ENCODE results near the gene CDC6. TPM values are rescaled to one million over a fixed set of nuclear protein-coding genes. Genes with fewer than 3 reads are reported as not detected.

Gene CDC6
- total and polyA plus RNA-seq, 2 of the 8 experiments (the other 6 are each of a cell fraction or from before 2014, with no cell fraction given): 50.5 to 140 TPM

GRCh38 chr17:40316571-40317344 lies 29.1 kb downstream of the CDC6 start:
- peak overlapping the region; percentile 10 to 81 (median 71) for H3K4me3 ChIP-seq (ENCODE audit: extremely low read depth in 1 of 4, insufficient read depth in 2 of 4, low read depth in 3 of 4, low read length in 4 of 4)
- peak overlapping the region; percentile 40; the same call in 1 of the 2 replicates for H2BK15ac ChIP-seq (ENCODE audit: low read length)
- peaks cover 18% of the 10 kb centered on the region for H3K23me2 ChIP-seq (ENCODE audit: low read depth, low read length)
- H4K5ac ChIP-seq (ENCODE audit: insufficient read length, low read depth, low read length): no peak overlapping the region
- H3K4ac ChIP-seq (replicated peaks; ENCODE audit: insufficient read length, low read depth, low read length): peak overlapping the region; percentile 16
- H3K4me2 ChIP-seq (ENCODE audit: insufficient read depth in 1 of 2, low read depth in 2 of 2, low read length in 2 of 2): peak overlapping the region; percentile 75 to 97
- H3K14ac ChIP-seq (ENCODE audit: insufficient read length): no peak overlapping the region
- H2AFZ ChIP-seq (ENCODE audit: low read length): 0 out of 2 replicates have a peak overlapping the region, but pooled peaks have one; percentile 13
- no peak overlapping the region for H3K27ac ChIP-seq (ENCODE audit: low read depth, low read length)
- no peak overlapping the region for H4K8ac ChIP-seq (ENCODE audit: extremely low read depth, insufficient read depth, low read length)
- WGBS, 2 experiments (ENCODE audit: extremely low coverage in 1 of 2, insufficient coverage in 1 of 2, insufficient read length in 1 of 2, insufficient replicate concordance in 2 of 2, low coverage in 1 of 2, low lambda C conversion rate in 2 of 2, missing lambda C conversion rate in 1 of 2): 4% methylated on average over 24 of the region's 38 CpGs; no CpG with 5 or more reads in 1 of the 2 experiments
- no peak overlapping the region for H3K23ac ChIP-seq (ENCODE audit: insufficient read length)
- FAIRE-seq (no peak), DNase-seq (ENCODE audit: low read depth in 1 of 2, low spot score in 2 of 2) (peak in 1 of 2 experiments; percentile 74)
- H4K20me1 ChIP-seq (replicated peaks in 1 of 2; ENCODE audit: control insufficient read depth in 1 of 2, insufficient read depth in 2 of 2, low read length in 2 of 2): peaks cover 12 to 18% of the 10 kb centered on the region in 2 experiments
- ChIA-PET POLR2A (ENCODE audit: partially characterized antibody) (interaction anchor here (0.6 to 30.6 kb wide), 6 partner anchors 9 to 299 kb away, joined by 3 to 570 read pairs (median 4); partner anchors contain the start of genes CDC6, GJD3 and RARA), CTCF (ENCODE audit: partially characterized antibody) (interaction anchor here (0.5 to 39.2 kb wide), 21 partner anchors 9 to 302 kb away, joined by 3 to 1198 read pairs (median 4); partner anchors contain the start of genes GJD3 and RARA)
- H2BK120ac ChIP-seq (replicated peaks; ENCODE audit: low read depth, low read length): no peak overlapping the region
- no peaks in the 10 kb centered on the region for H3K36me3 ChIP-seq (ENCODE audit: control insufficient read depth in 2 of 4, insufficient read depth in 4 of 4, low read length in 3 of 4)
- peak overlapping the region; percentile 32; the same call in 1 of the 2 replicates for H2BK12ac ChIP-seq (ENCODE audit: low read depth, low read length)
- H3K9me3 ChIP-seq (ENCODE audit: insufficient read depth in 2 of 2, low read depth in 1 of 2, low read length in 1 of 2): no peaks in the 10 kb centered on the region
- H4K91ac ChIP-seq (replicated peaks; ENCODE audit: insufficient read length, low read length): no peak overlapping the region
- 0 out of 2 replicates have a peak overlapping the region, but pooled peaks have one; percentile 2 for H2BK5ac ChIP-seq (ENCODE audit: low read depth, low read length)
- peak overlapping the region in 3 of 4 experiments; percentile 14 to 48 (median 14); a peak in 2 of 7 replicates for H3K9ac ChIP-seq (replicated peaks in 1 of 4; ENCODE audit: extremely low read depth in 1 of 4, low read depth in 3 of 4, low read length in 3 of 4)
- peaks cover 0 to 13% of the 10 kb centered on the region in 2 experiments; a peak in 2 of 4 replicates for H3K79me2 ChIP-seq (ENCODE audit: control insufficient read depth in 1 of 2, insufficient read depth in 2 of 2, low read length in 2 of 2)
- H3K18ac ChIP-seq (ENCODE audit: extremely low read depth, low read length): 0 out of 2 replicates have a peak overlapping the region, but pooled peaks have one; percentile 34
- H3K79me1 ChIP-seq (ENCODE audit: low read depth, low read length): peaks cover 7% of the 10 kb centered on the region
- no peak overlapping the region for H2BK20ac ChIP-seq (ENCODE audit: low read length)
- peaks cover 0 to 30% (median 16%) of the 10 kb centered on the region in 4 experiments; a peak in 5 of 7 replicates for H3K27me3 ChIP-seq (replicated peaks in 1 of 4; ENCODE audit: control insufficient read depth in 3 of 4, extremely low read depth in 1 of 4, insufficient read depth in 3 of 4, low read length in 3 of 4)
- 0 out of 2 replicates have a peak overlapping the region, but pooled peaks have one; percentile 11 for H2AK5ac ChIP-seq (ENCODE audit: low read depth, low read length)
- H3K56ac ChIP-seq (replicated peaks; ENCODE audit: insufficient read length, low read depth, low read length): no peak overlapping the region
- H3K4me1 ChIP-seq (replicated peaks in 1 of 4; ENCODE audit: control insufficient read depth in 3 of 4, insufficient read depth in 4 of 4, low read length in 3 of 4): peaks cover 0 to 38% (median 27%) of the 10 kb centered on the region in 4 experiments; a peak in 6 of 7 replicates
- TF ChIP-seq CTCF (IDR thresholded peaks at IDR 0.05; ENCODE audit: control extremely low read depth in 1 of 3, insufficient read depth in 1 of 3, low read depth in 1 of 3, low read length in 3 of 3): peak in 1 of 3 experiments; percentile 4; a peak in 1 of 4 replicates
- no peak for TF ChIP-seq SRF (IDR thresholded peaks at IDR 0.05; ENCODE audit: low read depth, low read length)
- peak in 1 of 2 experiments; percentile 14; a peak in 1 of 4 replicates for TF ChIP-seq SIN3A (conservative IDR thresholded peaks at IDR 0.05 in 1 of 2, IDR thresholded peaks at IDR 0.05 in 1 of 2; ENCODE audit: low read depth in 1 of 2, low read length in 2 of 2)
- TF ChIP-seq KDM4A (IDR thresholded peaks at IDR 0.05; ENCODE audit: low read depth, low read length, severe bottlenecking): peak; percentile 43
- 0 out of 2 replicates have a peak, but pooled peaks have one; percentile 14 for TF ChIP-seq CHD2 (IDR thresholded peaks at IDR 0.05; ENCODE audit: low read length)
- no peak for TF ChIP-seq TBP (IDR thresholded peaks at IDR 0.05; ENCODE audit: low read depth, low read length)
